ENCODE measurements around the gene ACTR3C.
"Not testable (repeated sequence)": the region's sequence is repeated elsewhere in the genome, so short reads cannot be mapped to it uniquely, and the experiment has no call there.

The ACTR3C gene

GRCh38 chr7:150219941-150220658, 103.2 kb downstream of the ACTR3C start:
- not testable (repeated sequence) for DNase-seq (ENCODE audit: low read depth in 2 of 2, low spot score in 1 of 2)

GRCh38 chr7:150206848-150207247, 116.5 kb downstream of the ACTR3C start:
- not testable (repeated sequence) for DNase-seq (ENCODE audit: low read depth in 2 of 2, low spot score in 1 of 2)

- DNase-seq (ENCODE audit: low read depth in 2 of 2, low spot score in 1 of 2), result not testable (repeated sequence)
These were observed 117.5 kb downstream of the ACTR3C start for GRCh38 chr7:150205866-150206265.

GRCh38 chr7:150204577-150204976, 118.8 kb downstream of the ACTR3C start:
- DNase-seq (ENCODE audit: low read depth in 2 of 2, low spot score in 1 of 2), result not testable (repeated sequence)

GRCh38 chr7:150202894-150203293, 120.5 kb downstream of the ACTR3C start:
- DNase-seq (ENCODE audit: low read depth in 2 of 2, low spot score in 1 of 2), result not testable (repeated sequence)
